ENCODE results near the gene OPTC.
"Not testable (repeated sequence)": the region's sequence is repeated elsewhere in the genome, so short reads cannot be mapped to it uniquely, and the experiment has no call there.

The OPTC gene

GRCh38 chr1:203493901-203494300 is at the start of gene OPTC:
Gene OPTC, plus strand, starts transcription at chr1:203494153. Its CDS starts 1,853 bp downstream, at chr1:203496006.
- no peak for DNase-seq

- DNase-seq = no peak
Measured at GRCh38 chr1:203444171-203444576, 49.8 kb upstream of the OPTC start.

GRCh38 chr1:203447151-203447550 is 46.8 kb upstream of the OPTC start:
- no peak for DNase-seq

- not testable (repeated sequence) for DNase-seq
Measured at GRCh38 chr1:203447598-203447997, 46.4 kb upstream of the OPTC start.

GRCh38 chr1:203448521-203449061 is 45.4 kb upstream of the OPTC start:
- no peak for DNase-seq

GRCh38 chr1:203450001-203450400 is 44.0 kb upstream of the OPTC start:
- DNase-seq = no peak

- no peak for DNase-seq
Measured at GRCh38 chr1:203450479-203451149, 43.3 kb upstream of the OPTC start.

- DNase-seq = no peak
Measured at GRCh38 chr1:203451836-203452784, 41.8 kb upstream of the OPTC start.

GRCh38 chr1:203453016-203453415 is 40.9 kb upstream of the OPTC start:
- no peak for DNase-seq

- no peak for DNase-seq
Measured at GRCh38 chr1:203453616-203454015, 40.3 kb upstream of the OPTC start.

- no peak for DNase-seq
Measured at GRCh38 chr1:203454986-203455471, 38.9 kb upstream of the OPTC start.

- DNase-seq = no peak
Measured at GRCh38 chr1:203455706-203456105, 38.2 kb upstream of the OPTC start.

GRCh38 chr1:203456577-203456976 is 37.4 kb upstream of the OPTC start:
- no peak for DNase-seq

GRCh38 chr1:203458078-203458477 is 35.9 kb upstream of the OPTC start:
- no peak for DNase-seq

- no peak for DNase-seq
Measured at GRCh38 chr1:203459671-203460201, 34.2 kb upstream of the OPTC start.

- DNase-seq = no peak
Measured at GRCh38 chr1:203461717-203462116, 32.2 kb upstream of the OPTC start.

- DNase-seq = no peak
Measured at GRCh38 chr1:203462143-203462542, 31.8 kb upstream of the OPTC start.

GRCh38 chr1:203462878-203463277 is 31.1 kb upstream of the OPTC start:
- no peak for DNase-seq

GRCh38 chr1:203463469-203464062 is 30.4 kb upstream of the OPTC start:
- no peak for DNase-seq

- no peak for DNase-seq
Measured at GRCh38 chr1:203464226-203464625, 29.7 kb upstream of the OPTC start.

- DNase-seq = no peak
Measured at GRCh38 chr1:203464743-203465142, 29.2 kb upstream of the OPTC start.

GRCh38 chr1:203465146-203465798 is 28.7 kb upstream of the OPTC start:
- no peak for DNase-seq

Measured in NCI-H1105 treated with DMSO at 0.1 percent for 48 hours (cell line).